Measurements from ENCODE around the gene FCAR.

- TF ChIP-seq TAF1 (IDR thresholded peaks at IDR 0.05; ENCODE audit: low read depth, low read length) (no peak), POLR2AphosphoS5 (IDR thresholded peaks at IDR 0.05; ENCODE audit: low read depth, low read length) (no peak), POLR2A (IDR thresholded peaks at IDR 0.05; ENCODE audit: low read depth, low read length) (no peak), PAX5 (IDR thresholded peaks at IDR 0.05; ENCODE audit: insufficient read depth, low read length, severe bottlenecking) (no peak)
These were observed 2.3 kb upstream of the FCAR start for GRCh38 chr19:54871696-54872095.
